Measurements from ENCODE around the gene PPFIA2.

GRCh38 chr12:81546811-81547210 is 212.3 kb downstream of the PPFIA2 start:
- TF ChIP-seq CTCF (IDR thresholded peaks at IDR 0.05) (no peak), POLR2A (IDR thresholded peaks at IDR 0.05) (no peak), POLR2AphosphoS5 (IDR thresholded peaks at IDR 0.05) (no peak), EP300 (IDR thresholded peaks at IDR 0.05) (no peak)
